ENCODE data around the gene ZSWIM5.
"Not testable (repeated sequence)": the region's sequence is repeated elsewhere in the genome, so short reads cannot be mapped to it uniquely, and the experiment has no call there.

ZSWIM5 gene

DNA sequence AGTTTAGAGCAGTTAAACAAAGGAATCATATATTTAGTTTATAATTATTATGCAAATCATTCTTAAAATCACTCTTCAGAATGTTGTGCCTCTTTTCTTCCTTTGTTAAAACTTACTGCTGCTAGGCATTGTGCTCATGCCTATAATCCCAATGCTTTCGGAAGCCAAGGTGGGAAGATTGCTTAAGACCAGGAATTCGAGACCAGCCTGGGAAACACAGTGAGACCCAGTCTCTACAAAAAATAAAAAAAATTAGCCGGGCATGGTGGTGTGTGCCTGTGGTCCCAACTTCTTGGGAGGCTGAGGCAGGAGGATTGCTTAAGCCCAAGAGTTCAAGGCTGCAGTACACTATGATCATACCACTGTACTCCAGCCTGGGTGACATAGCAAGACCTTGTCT, 33.6 kb downstream of the ZSWIM5 start:
- Mint-ChIP-seq H3K9me3 (no peaks in the 10 kb centered on the region), H3K27ac (no peak overlapping the region), H3K27me3 (no peaks in the 10 kb centered on the region), H3K36me3 (ENCODE audit: low read depth) (no peaks in the 10 kb centered on the region), H3K4me1 (ENCODE audit: low read depth) (peaks cover 4% of the 10 kb centered on the region), H3K4me3 (no peak overlapping the region)

DNA sequence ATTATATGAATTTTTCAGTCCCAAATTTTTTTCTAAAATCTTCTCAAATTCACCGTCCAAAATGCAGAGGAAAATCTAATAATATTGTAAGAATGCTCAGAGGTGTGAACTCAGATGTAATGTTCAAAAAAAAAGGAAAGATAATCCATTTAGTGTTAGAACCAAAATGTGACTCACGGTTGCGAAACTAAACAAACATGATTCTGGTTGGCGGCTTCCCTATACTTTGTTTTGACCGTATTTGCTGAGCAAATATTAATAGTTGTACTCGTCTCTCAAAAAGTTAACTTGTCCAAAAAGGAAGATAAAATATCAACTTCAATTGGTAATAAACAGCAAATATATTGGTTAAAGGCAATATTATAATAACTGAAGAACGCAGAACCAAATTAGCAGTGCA, 34.4 kb downstream of the ZSWIM5 start:
- peaks cover 4% of the 10 kb centered on the region for H3K4me1 Mint-ChIP-seq (ENCODE audit: low read depth)
- H3K27me3 Mint-ChIP-seq: no peaks in the 10 kb centered on the region
- no peaks in the 10 kb centered on the region for H3K36me3 Mint-ChIP-seq (ENCODE audit: low read depth)
- H3K27ac Mint-ChIP-seq: no peak overlapping the region
- no peaks in the 10 kb centered on the region for H3K9me3 Mint-ChIP-seq
- H3K4me3 Mint-ChIP-seq: no peak overlapping the region

DNA sequence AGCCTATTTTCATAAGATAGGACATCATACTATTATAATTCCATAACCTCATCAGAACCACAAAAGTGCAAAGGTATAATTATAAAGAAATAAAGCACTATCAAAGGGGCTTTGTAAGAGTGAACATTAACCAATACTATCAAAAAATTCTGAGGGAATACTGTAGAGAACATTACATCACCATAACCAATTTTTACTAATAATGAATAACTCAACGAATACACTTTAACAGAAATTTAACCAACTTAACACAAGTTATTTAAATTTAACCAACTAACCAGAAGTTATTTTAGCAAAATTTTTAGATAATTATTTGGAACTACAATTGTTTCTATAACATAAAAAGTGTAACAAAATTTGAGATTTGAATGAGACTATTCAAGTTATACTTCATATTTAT, 34.8 kb downstream of the ZSWIM5 start:
- no peak overlapping the region for H3K4me3 Mint-ChIP-seq
- H3K4me1 Mint-ChIP-seq (ENCODE audit: low read depth): peaks cover 4% of the 10 kb centered on the region
- no peaks in the 10 kb centered on the region for H3K9me3 Mint-ChIP-seq
- H3K27ac Mint-ChIP-seq: no peak overlapping the region
- H3K27me3 Mint-ChIP-seq: no peaks in the 10 kb centered on the region
- H3K36me3 Mint-ChIP-seq (ENCODE audit: low read depth): no peaks in the 10 kb centered on the region

DNA sequence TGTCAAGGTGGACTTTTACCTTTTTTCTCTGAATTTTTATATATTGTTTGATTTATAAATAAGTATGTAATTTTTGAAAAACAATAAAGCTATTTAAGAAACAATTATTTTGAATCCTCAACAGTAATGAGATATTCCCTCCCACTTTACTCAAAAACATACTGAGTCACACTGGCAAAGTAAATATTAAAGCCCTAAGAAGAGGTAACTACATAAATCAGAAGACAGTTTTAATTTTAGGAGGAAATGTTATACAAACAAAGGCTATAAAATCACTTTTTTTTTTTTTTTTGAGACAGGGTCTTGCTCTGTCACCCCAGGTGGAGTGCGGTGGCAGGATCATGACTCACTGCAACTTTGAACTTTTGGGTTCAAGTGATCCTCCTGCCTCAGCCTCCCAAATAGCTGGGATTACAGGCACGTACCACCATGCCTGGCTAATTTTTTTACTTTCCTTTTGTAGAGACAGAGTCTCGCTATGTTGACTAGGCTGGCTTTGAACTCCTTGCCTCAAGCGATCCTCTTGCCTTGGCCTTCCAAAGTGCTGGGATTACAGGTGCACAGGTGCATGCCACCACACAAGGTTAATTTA, 36.2 kb downstream of the ZSWIM5 start:
- Mint-ChIP-seq H3K27ac (no peak overlapping the region), H3K9me3 (peaks cover 3% of the 10 kb centered on the region), H3K4me1 (ENCODE audit: low read depth) (peaks cover 4% of the 10 kb centered on the region), H3K27me3 (no peaks in the 10 kb centered on the region), H3K36me3 (ENCODE audit: low read depth) (no peaks in the 10 kb centered on the region), H3K4me3 (no peak overlapping the region)

DNA sequence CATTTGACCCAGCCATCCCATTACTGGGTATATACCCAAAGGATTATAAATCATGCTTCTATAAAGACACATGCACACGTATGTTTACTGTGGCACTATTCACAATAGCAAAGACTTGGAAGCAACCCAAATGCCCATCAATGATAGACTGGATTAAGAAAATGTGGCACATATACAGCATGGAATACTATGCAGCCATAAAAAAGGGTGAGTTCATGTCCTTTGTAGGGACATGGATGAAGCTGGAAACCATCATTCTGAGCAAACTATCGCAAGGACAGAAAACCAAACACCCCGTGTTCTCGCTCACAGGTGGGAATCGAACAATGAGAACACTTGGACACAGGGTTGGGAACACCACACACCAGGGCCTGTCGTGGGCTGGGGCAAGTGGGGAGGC, 38.5 kb downstream of the ZSWIM5 start:
- peaks cover 16% of the 10 kb centered on the region for H3K9me3 Mint-ChIP-seq
- not testable (repeated sequence) for H3K27me3 Mint-ChIP-seq, H3K27ac Mint-ChIP-seq, H3K4me3 Mint-ChIP-seq
- H3K4me1 Mint-ChIP-seq (ENCODE audit: low read depth): peaks cover 12% of the 10 kb centered on the region
- peaks cover 13% of the 10 kb centered on the region for H3K36me3 Mint-ChIP-seq (ENCODE audit: low read depth)

DNA sequence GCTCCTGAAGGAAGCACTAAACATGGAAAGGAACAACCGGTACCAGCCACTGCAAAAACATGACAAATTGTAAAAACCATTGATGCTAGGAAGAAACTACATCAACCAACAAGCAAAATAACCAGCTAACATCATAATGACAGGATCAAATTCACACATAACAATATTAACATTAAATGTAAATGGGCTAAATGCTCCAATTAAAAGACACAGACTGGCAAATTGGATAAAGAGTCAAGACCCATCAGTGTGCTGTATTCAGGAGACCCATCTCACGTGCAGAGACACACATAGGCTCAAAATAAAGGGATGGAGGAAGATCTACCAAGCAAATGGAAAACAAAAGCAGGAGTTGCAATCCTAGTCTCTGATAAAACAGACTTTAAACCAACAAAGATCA, 42.1 kb downstream of the ZSWIM5 start:
- Mint-ChIP-seq H3K9me3 (peaks cover 20% of the 10 kb centered on the region), H3K4me1 (ENCODE audit: low read depth) (peaks cover 22% of the 10 kb centered on the region), H3K36me3 (ENCODE audit: low read depth) (peaks cover 13% of the 10 kb centered on the region)
- not testable (repeated sequence) for H3K27ac Mint-ChIP-seq, H3K4me3 Mint-ChIP-seq, H3K27me3 Mint-ChIP-seq

DNA sequence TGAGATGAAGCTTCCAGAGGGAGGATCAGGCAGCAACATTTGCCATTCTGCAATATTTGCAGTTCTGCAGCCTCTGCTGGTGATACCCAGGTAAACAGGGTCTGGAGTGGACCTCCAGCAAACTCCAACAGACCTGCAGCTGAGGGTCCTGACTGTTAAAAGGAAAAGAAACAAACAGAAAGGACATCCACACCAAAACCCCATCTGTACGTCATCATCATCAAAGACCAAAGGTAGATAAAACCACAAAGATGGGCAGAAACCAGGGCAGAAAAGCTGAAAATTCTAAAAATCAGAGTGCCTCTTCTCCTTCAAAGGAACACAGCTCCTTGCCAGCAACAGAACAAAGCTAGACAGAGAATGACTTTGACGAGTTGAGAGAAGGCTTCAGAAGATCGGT, 43.3 kb downstream of the ZSWIM5 start:
- Mint-ChIP-seq H3K4me3 (peak overlapping the region; percentile 48), H3K9me3 (peaks cover 20% of the 10 kb centered on the region), H3K36me3 (ENCODE audit: low read depth) (peaks cover 13% of the 10 kb centered on the region), H3K4me1 (ENCODE audit: low read depth) (peaks cover 18% of the 10 kb centered on the region)
- H3K27me3 Mint-ChIP-seq, H3K27ac Mint-ChIP-seq: not testable (repeated sequence)

DNA sequence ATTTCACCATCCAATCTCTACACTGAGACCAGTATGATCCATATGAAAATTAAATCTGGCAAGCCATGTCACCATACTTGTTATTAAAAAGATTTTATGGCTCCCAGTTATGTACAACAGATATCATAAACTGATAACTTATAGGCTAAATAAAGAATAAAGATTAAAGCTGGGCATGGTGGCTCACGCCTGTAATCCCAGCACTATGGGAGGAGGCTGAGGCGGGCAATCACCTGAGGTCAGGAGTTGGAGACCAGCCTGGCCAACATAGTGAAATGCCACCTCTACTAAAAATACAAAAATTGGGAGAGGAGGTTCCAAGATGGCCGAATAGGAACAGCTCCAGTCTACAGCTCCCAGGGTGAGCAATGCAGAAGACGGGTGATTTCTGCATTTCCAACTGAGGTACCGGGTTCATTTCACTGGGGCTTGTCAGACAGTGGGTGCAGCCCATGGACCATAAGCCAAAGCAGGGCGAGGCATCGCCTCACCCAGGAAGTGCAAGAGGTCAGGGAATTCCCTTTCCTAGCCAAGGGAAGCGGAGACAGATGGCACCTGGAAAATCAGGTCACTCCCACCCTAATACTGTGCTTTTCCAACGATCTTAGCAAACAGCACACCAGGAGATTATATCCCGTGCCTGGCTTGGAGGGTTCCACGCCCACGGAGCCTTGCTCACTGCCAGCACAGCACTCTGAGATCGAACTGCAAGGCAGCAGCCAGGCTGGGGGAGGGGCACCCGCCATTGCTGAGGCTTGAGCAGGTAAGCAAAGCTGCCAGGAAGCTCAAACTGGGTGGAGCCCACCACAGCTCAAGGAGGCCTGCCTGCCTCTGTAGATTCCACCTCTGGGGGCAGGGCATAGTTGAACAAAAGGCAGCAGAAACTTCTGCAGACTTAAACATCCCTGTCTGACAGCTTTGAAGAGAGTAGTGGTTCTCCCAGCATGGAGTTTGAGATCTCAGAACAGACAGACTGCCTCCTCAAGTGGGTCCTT, 44.1 kb downstream of the ZSWIM5 start:
- not testable (repeated sequence) for H3K27me3 Mint-ChIP-seq, H3K27ac Mint-ChIP-seq, H3K4me3 Mint-ChIP-seq
- Mint-ChIP-seq H3K4me1 (ENCODE audit: low read depth) (peaks cover 18% of the 10 kb centered on the region), H3K36me3 (ENCODE audit: low read depth) (peaks cover 13% of the 10 kb centered on the region), H3K9me3 (peaks cover 20% of the 10 kb centered on the region)

DNA sequence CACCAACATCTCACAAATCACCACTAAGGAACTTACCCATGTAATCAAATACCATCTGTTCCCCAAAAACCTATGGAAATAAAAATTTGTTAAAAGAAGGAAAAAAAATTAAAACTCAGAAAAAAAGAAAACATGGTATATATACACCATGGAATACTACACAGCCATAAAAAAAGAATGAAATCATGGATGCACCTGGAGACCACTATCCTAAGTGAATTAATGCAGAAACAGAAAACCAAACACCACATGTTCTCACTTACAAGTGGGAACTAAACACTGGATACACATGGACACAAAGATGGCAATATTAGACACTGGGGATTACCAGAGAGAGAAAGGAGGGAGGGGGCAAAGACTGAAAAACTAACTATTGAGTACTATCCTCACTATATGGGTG, 50.4 kb downstream of the ZSWIM5 start:
- Mint-ChIP-seq H3K9me3 (peaks cover 2% of the 10 kb centered on the region), H3K27me3 (peaks cover 3% of the 10 kb centered on the region), H3K36me3 (ENCODE audit: low read depth) (no peaks in the 10 kb centered on the region), H3K4me1 (ENCODE audit: low read depth) (no peaks in the 10 kb centered on the region), H3K4me3 (no peak overlapping the region), H3K27ac (no peak overlapping the region)

DNA sequence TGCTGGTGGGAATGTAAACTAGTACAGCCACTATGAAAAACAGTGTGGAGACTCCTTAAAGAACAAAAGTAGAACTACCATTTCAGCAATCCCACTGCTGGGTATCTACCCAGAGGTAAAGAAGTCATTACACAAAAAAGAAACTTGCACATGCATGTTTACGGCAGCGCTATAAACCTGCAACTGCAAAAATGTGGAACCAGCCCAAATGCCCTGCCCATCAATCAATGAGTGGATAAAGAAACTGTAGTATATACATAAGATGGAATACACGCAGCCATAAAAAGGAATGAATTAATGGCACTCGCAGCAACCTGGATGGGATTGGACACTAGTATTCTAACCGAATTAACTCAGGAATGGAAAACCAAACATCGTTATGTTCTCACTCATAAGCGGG, 51.0 kb downstream of the ZSWIM5 start:
- no peak overlapping the region for H3K4me3 Mint-ChIP-seq
- H3K36me3 Mint-ChIP-seq (ENCODE audit: low read depth): no peaks in the 10 kb centered on the region
- H3K9me3 Mint-ChIP-seq: peaks cover 2% of the 10 kb centered on the region
- no peak overlapping the region for H3K27ac Mint-ChIP-seq
- H3K4me1 Mint-ChIP-seq (ENCODE audit: low read depth): no peaks in the 10 kb centered on the region
- peaks cover 3% of the 10 kb centered on the region for H3K27me3 Mint-ChIP-seq

DNA sequence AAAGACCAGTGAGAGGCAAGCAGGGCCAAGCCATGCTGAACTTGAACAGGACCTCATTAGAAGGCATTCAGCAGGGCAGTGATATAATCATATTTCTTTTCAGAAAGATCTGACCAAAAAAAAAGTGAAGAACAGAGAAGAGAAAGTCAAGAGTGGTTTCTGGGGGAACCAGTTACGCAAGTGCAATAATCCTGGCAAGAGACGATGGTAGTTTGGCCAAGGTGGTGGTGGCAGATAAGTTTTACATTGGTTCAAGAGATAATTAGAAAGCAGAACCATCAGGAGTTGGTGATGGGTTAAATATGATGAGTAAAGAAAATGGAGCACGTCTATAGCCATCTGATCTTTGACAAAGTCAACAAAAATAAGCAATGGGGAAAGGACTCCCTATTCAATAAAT, 54.3 kb downstream of the ZSWIM5 start:
- H3K27ac Mint-ChIP-seq: no peak overlapping the region
- H3K36me3 Mint-ChIP-seq (ENCODE audit: low read depth): no peaks in the 10 kb centered on the region
- peaks cover 14% of the 10 kb centered on the region for H3K4me1 Mint-ChIP-seq (ENCODE audit: low read depth)
- peaks cover 3% of the 10 kb centered on the region for H3K27me3 Mint-ChIP-seq
- no peak overlapping the region for H3K4me3 Mint-ChIP-seq
- H3K9me3 Mint-ChIP-seq: peaks cover 2% of the 10 kb centered on the region

DNA sequence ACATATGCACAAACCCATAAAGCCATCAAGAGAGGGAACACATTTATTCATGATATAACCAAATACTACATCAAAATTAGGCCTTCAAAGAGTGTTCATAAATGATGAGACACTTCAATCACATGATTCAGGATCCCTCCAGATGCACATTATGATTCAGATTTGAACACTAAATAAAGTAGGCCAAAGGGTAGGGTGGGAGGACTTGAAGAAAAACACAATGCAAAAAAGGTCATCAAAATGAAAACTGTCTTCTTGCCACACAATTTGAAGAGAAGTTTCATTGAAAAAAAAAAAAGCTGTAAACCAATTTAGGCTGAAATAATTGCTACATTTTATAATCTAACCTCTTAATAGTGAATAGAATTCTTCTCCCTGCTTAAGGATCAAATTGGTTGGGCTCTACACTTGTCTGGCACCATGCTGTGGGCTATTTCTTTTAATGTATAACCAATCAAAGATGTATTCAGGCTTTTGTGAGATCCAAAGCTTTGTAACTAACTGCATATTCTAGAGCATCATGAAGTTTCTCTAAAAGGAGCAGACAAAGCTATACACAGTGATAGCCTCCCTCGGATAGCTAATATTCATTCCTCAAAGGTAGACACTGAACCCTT, 58.1 kb downstream of the ZSWIM5 start:
- no peaks in the 10 kb centered on the region for H3K9me3 Mint-ChIP-seq
- no peaks in the 10 kb centered on the region for H3K36me3 Mint-ChIP-seq (ENCODE audit: low read depth)
- H3K4me1 Mint-ChIP-seq (ENCODE audit: low read depth): peaks cover 14% of the 10 kb centered on the region
- H3K27me3 Mint-ChIP-seq: no peaks in the 10 kb centered on the region
- no peak overlapping the region for H3K4me3 Mint-ChIP-seq
- H3K27ac Mint-ChIP-seq: no peak overlapping the region

DNA sequence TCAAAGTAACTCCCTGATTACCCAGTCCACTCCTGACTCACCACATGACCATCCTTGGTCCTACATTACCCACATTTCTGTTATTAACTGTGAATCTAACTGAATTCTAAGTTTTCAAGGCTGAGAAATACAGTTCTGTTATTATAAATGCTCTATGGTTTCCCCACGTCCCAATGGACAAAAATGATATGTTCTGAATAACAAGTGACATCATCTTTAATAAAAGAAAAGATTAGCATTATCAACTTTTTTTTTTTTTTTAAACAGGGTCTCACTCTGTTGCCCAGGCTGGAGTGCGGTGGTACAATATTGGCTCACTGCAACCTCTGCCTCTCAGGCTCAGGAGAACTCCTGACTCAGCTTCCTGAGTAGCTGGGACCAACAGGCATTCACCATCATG, 59.6 kb downstream of the ZSWIM5 start:
- H3K27ac Mint-ChIP-seq: no peak overlapping the region
- no peak overlapping the region for H3K4me3 Mint-ChIP-seq
- no peaks in the 10 kb centered on the region for H3K27me3 Mint-ChIP-seq
- H3K36me3 Mint-ChIP-seq (ENCODE audit: low read depth): no peaks in the 10 kb centered on the region
- H3K9me3 Mint-ChIP-seq: no peaks in the 10 kb centered on the region
- H3K4me1 Mint-ChIP-seq (ENCODE audit: low read depth): peaks cover 14% of the 10 kb centered on the region

DNA sequence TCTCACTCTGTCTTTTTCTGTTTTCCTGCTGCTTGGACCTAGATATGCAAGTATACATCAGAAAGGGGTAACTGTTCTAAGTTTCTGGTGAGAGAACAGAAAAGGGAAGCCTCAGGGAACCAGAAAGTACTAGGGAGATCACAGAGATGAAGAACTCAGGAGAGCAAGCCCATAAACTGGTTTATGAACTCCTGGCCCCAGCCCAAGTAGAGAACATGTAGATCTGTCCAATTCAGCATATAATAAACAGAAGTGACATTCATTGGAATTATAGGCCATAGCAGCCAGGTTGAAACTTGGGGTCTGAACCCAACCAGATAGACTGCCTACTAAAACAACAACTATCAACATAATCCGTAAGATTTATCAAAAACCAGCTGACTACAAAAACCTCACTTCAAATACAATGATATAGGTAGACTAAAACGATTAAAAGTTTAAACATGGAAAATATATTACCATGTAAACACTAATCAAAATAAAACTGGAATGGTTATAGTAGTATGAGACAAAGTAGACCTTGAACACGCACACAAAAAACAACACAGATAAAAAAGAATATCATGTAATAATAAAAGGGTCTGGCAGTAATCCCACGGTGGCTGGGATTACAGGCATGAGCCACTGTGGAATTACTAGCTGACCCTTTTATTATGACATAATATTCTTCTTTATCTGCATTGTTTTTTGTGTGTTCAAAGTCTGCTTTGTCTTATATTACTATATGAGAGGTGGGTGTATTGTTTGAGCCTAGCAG, 65.0 kb downstream of the ZSWIM5 start:
- Mint-ChIP-seq H3K4me3 (no peak overlapping the region), H3K27me3 (no peaks in the 10 kb centered on the region), H3K9me3 (no peaks in the 10 kb centered on the region), H3K36me3 (ENCODE audit: low read depth) (no peaks in the 10 kb centered on the region), H3K4me1 (ENCODE audit: low read depth) (no peaks in the 10 kb centered on the region), H3K27ac (no peak overlapping the region)

DNA sequence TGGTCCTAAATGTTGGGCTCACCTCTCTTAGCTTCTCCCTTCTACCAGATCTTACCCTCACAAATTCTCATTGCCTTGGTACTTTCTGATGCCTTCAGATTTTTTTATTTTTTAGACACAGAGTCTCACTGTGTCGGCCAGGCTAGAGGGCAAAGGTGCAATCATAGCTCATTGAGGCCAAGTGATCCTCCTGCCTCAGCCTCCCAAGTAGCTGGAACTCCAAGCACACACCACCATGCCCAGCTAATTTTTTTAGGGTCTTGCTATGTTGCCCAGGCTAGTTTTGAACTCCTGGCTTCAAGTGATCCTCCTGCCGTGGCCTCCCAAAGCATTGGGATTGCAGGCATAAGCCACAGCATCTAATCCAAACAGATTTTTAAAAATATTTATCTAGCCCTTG, 69.4 kb downstream of the ZSWIM5 start:
- Mint-ChIP-seq H3K27ac (no peak overlapping the region), H3K27me3 (no peaks in the 10 kb centered on the region), H3K36me3 (ENCODE audit: low read depth) (no peaks in the 10 kb centered on the region), H3K9me3 (no peaks in the 10 kb centered on the region), H3K4me3 (no peak overlapping the region), H3K4me1 (ENCODE audit: low read depth) (peaks cover 8% of the 10 kb centered on the region)
